HCT116 (cell line): ENCODE data around the gene LARP4.

Source experiments
- EZH2phosphoT487 ChIP-seq: fragments of 200-600 bp; IDR thresholded peaks from 2 replicates; pipeline ENCODE4 v1.6.1; 2018; ENCODE audit warnings: antibody characterized with exemption, borderline replicate concordance
- POLR2A ChIP-seq: IDR thresholded peaks from 2 replicates; pipeline ENCODE4 v1.7.0; 2011; ENCODE audit warnings: borderline replicate concordance; ENCODE audit not compliant: insufficient read depth, insufficient read length; ENCODE audit errors: extremely low read depth
- POLR2AphosphoS5 ChIP-seq: IDR thresholded peaks from 2 replicates; pipeline ENCODE4 v1.6.1; 2011; ENCODE audit warnings: mild to moderate bottlenecking, low read depth, low read length, moderate library complexity
- SIN3A ChIP-seq: IDR thresholded peaks from 2 replicates; pipeline ENCODE4 v1.6.1; 2012; ENCODE audit warnings: low read depth
- SP1 ChIP-seq: IDR thresholded peaks from 2 replicates; pipeline ENCODE4 v1.6.1; 2012; ENCODE audit warnings: low read depth
- ZNF274 ChIP-seq: fragments of 200-500 bp; sonication (Bioruptor generic); IDR thresholded peaks from 2 replicates; pipeline ENCODE4 v1.6.1; 2014; ENCODE audit warnings: mild to moderate bottlenecking, low read depth, low read length, inconsistent platforms
- TF ChIP-seq, protein P1 (sequence below), 3 experiments: fragments of 200-600 bp in 1 of 3; sonication (generic) in 1 of 3; IDR thresholded peaks in 2 of 3; conservative IDR thresholded peaks in 1 of 3; 2 replicates each; pipeline ENCODE4 v1.5.1; 2012 to 2017; ENCODE audit warnings: low read depth in 2 of 3, low read length in 2 of 3, antibody characterized with exemption in 1 of 3, borderline replicate concordance in 1 of 3, control low read depth in 1 of 3, mild to moderate bottlenecking in 1 of 3, mixed read lengths in 1 of 3, mixed run types in 1 of 3, moderate library complexity in 1 of 3; ENCODE audit not compliant: insufficient read depth in 1 of 3
- TF ChIP-seq, protein P2 (sequence below): IDR thresholded peaks from 2 replicates; pipeline ENCODE4 v1.6.1; 2012

GRCh38 chr12:50507930-50508329, 107.2 kb downstream of the LARP4 start:
- TF ChIP-seq, protein P1, sequence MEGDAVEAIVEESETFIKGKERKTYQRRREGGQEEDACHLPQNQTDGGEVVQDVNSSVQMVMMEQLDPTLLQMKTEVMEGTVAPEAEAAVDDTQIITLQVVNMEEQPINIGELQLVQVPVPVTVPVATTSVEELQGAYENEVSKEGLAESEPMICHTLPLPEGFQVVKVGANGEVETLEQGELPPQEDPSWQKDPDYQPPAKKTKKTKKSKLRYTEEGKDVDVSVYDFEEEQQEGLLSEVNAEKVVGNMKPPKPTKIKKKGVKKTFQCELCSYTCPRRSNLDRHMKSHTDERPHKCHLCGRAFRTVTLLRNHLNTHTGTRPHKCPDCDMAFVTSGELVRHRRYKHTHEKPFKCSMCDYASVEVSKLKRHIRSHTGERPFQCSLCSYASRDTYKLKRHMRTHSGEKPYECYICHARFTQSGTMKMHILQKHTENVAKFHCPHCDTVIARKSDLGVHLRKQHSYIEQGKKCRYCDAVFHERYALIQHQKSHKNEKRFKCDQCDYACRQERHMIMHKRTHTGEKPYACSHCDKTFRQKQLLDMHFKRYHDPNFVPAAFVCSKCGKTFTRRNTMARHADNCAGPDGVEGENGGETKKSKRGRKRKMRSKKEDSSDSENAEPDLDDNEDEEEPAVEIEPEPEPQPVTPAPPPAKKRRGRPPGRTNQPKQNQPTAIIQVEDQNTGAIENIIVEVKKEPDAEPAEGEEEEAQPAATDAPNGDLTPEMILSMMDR (IDR thresholded peaks at IDR 0.05 in 2 of 3, conservative IDR thresholded peaks at IDR 0.05 in 1 of 3; ENCODE audit: borderline replicate concordance in 1 of 3, insufficient read depth in 1 of 3, low read depth in 2 of 3, low read length in 2 of 3): no peak
- TF ChIP-seq, protein P2, sequence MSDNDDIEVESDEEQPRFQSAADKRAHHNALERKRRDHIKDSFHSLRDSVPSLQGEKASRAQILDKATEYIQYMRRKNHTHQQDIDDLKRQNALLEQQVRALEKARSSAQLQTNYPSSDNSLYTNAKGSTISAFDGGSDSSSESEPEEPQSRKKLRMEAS: no peak
- TF ChIP-seq SIN3A (no peak), POLR2A (no peak), EZH2phosphoT487 (no peak), ZNF274 (no peak), SP1 (no peak), POLR2AphosphoS5 (no peak)
